ENCODE measurements around the gene TMEM115. TPM values are rescaled to one million over a fixed set of nuclear protein-coding genes. Genes with fewer than 3 reads are reported as not detected.

The TMEM115 gene
- total RNA-seq, 6 donors from 2014 or later, result 39.8 to 68.1 (median 46.5) TPM

DNA sequence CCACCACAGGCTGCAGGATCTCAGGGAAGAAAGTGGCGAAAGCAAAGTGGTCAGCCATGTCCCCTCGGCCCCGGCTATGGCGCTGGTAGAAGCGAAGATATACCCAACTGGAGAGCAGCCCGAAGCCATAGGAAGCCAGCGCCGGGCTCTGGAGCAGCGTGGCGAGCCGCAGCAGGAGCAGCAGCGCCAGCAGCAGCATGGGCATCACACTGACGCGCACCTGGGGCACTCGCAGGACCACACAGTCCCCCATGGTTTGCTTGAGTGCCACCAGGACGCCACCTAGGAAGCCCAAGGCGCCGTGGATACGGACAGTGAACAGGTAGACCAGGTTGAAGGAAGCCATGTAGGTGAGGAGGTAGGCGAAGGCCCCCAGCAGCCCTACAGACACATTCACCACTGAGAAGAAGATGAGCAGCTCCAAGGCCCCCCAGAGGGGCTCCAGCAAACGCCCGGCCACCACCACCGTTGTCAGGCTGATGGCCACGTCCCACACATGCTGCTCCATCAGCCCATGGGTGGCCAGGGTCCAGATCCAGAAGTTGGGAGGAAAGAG lies 888 bp downstream of the TMEM115 start:
- peaks cover 36 to 50% (median 37%) of the 10 kb centered on the region in 4 donors for H3K4me1 ChIP-seq
- peak overlapping the region; percentile 81 to 93 (median 88) for H3K27ac ChIP-seq
- DNase-seq, result peak in 1 of 2 donors; percentile 81
- no peaks in the 10 kb centered on the region for H3K9me3 ChIP-seq
- H3K36me3 ChIP-seq, result peaks cover 18 to 34% (median 23%) of the 10 kb centered on the region in 4 donors
- H3K4me3 ChIP-seq, result peak overlapping the region; percentile 68 to 80 (median 74)
- TF ChIP-seq EP300 (IDR thresholded peaks at IDR 0.05) (no peak), CTCF (IDR thresholded peaks at IDR 0.05) (no peak), POLR2A (IDR thresholded peaks at IDR 0.05) (no peak), POLR2AphosphoS5 (IDR thresholded peaks at IDR 0.05) (no peak)
- no peaks in the 10 kb centered on the region for H3K27me3 ChIP-seq
- ATAC-seq (ENCODE audit: low FRiP score in 2 of 2), result no peak
- WGBS, 2 donors, result 36 to 39% methylated on average over 10 to 24 of the region's 24 CpGs

DNA sequence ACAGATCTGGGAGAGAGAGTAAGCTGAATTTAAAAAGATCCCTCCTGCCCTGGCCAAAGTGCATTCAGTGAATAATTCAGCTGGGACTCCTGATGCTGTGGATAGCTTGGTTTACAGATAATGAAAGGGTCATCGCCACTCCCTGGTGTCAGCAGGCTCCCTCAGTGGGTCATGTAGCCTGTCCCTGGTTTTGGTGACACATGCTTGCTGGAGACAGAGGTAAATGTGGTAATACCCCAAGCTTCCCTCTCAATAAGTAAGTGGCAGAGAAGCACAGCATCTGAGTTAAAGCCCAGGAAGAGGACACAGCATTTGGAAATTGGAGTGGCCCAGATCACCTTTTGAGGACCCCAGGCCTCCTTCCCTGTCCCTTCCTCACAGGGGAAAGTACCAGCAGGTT lies 1.8 kb downstream of the TMEM115 start:
- Histone ChIP-seq H3K27me3 (no peaks in the 10 kb centered on the region), H3K4me1 (peaks cover 36 to 57% (median 37%) of the 10 kb centered on the region in 4 donors), H3K4me3 (peak overlapping the region in 3 of 4 donors; percentile 68 to 79 (median 70)), H3K27ac (peak overlapping the region; percentile 11 to 90 (median 54)), H3K36me3 (peaks cover 21 to 43% (median 30%) of the 10 kb centered on the region in 4 donors), H3K9me3 (no peaks in the 10 kb centered on the region)
- no peak for TF ChIP-seq CTCF (IDR thresholded peaks at IDR 0.05)
- ATAC-seq (ENCODE audit: low FRiP score in 2 of 2) (no peak), DNase-seq (no peak)
- 79% methylated on average over 1 of the region's 1 CpG; no CpG with 5 or more reads in 1 of the 2 donors for WGBS, 2 donors

GRCh38 chr3:50356553-50356952 lies 2.8 kb downstream of the TMEM115 start:
- Histone ChIP-seq H3K27ac (peak overlapping the region in 3 of 4 donors; percentile 22 to 90 (median 32)), H3K4me3 (peak overlapping the region in 3 of 4 donors; percentile 8 to 70 (median 13)), H3K27me3 (no peaks in the 10 kb centered on the region), H3K36me3 (peaks cover 21 to 44% (median 30%) of the 10 kb centered on the region in 4 donors), H3K9me3 (no peaks in the 10 kb centered on the region), H3K4me1 (peaks cover 40 to 67% (median 42%) of the 10 kb centered on the region in 4 donors)
- ATAC-seq (ENCODE audit: low FRiP score in 2 of 2), result no peak
- peak in 1 of 2 donors; percentile 64 for DNase-seq
- 38 to 42% methylated on average over 4 to 5 of the region's 5 CpGs for WGBS, 2 donors
- TF ChIP-seq POLR2AphosphoS5 (IDR thresholded peaks at IDR 0.05) (no peak), POLR2A (IDR thresholded peaks at IDR 0.05) (no peak), CTCF (IDR thresholded peaks at IDR 0.05) (no peak), EP300 (IDR thresholded peaks at IDR 0.05) (no peak)

DNA sequence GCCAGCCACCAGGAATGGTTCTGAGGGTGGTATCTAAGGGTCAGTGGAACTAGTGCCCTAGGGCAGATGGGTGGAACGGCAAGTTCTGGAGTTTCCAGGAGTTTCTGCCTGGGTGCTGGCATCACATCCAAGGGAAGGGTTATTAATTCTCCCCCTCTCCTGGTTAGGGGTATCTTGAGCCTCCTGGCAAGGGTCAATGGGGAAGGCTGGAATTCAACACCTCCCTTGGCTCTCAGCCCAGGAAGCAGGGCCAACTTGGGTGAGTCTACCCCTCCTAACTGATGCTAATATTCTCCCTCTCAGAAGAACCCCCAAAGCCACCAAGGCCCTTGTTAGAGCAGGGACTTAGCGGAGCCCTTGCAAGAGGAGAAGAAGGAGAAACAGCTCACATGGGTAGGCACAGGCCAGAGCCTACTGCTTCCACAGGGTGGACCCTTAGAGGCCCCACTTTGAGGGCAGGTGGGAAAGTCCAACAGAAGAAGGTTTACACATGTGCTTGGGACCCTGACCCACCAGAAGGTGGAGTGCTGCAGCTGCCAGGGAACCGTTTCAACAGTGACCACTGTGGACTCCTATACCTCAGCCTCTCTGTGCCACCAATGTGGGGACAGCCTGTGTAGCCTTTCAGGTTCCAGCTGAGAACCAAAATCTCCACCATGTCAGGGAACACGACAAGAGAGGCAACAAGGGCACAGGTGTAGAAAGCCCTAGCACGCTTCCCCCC lies 3.3 kb downstream of the TMEM115 start:
- Histone ChIP-seq H3K36me3 (peaks cover 21 to 44% (median 30%) of the 10 kb centered on the region in 4 donors), H3K4me1 (peaks cover 46 to 72% (median 48%) of the 10 kb centered on the region in 4 donors), H3K27ac (peak overlapping the region in 3 of 4 donors; percentile 22 to 90 (median 32)), H3K27me3 (no peaks in the 10 kb centered on the region), H3K4me3 (peak overlapping the region in 2 of 4 donors; percentile 8 to 70), H3K9me3 (no peaks in the 10 kb centered on the region)
- no peak for DNase-seq
- ATAC-seq (ENCODE audit: low FRiP score in 2 of 2), result no peak
- WGBS, 2 donors, result 68 to 77% methylated on average over 4 to 5 of the region's 5 CpGs
- TF ChIP-seq POLR2AphosphoS5 (IDR thresholded peaks at IDR 0.05) (no peak), POLR2A (IDR thresholded peaks at IDR 0.05) (no peak), CTCF (IDR thresholded peaks at IDR 0.05) (no peak), EP300 (IDR thresholded peaks at IDR 0.05) (no peak)

Measured in upper lobe of left lung (tissue), 6 donors.